Panc1 (cell line): ENCODE data around the gene CMIP. TPM values are rescaled to one million over a fixed set of nuclear protein-coding genes. Genes with fewer than 3 reads are reported as not detected.

Experiments used
- ATAC-seq: fragments of 200-7000 bp; cut with Tn5 transposase; 2 replicates; pipeline ENCODE4 v1.9.1; 2020; ENCODE audit warnings: mild to moderate bottlenecking, moderate library complexity
- BruUV-seq: library from RNA; stranded (reverse); fragments of 400-500 nt; replicated peaks from 2 replicates; lab custom pipeline; 2021; lab: Mats Ljungman, UMichigan
- CTCF ChIA-PET: fragments of 300-600 bp; sonication (Branson Sonifier 250); formaldehyde crosslinking; loops from one replicate; lab custom pipeline; 2022; ENCODE audit warnings: antibody characterized with exemption; lab: Charles Lee
- POLR2A ChIA-PET: fragments of 300-600 bp; sonication (Branson Sonifier 250); formaldehyde crosslinking; loops from one replicate; lab custom pipeline; 2022; ENCODE audit warnings: antibody characterized with exemption; lab: Charles Lee
- DNase-seq: peaks from one replicate; pipeline ENCODE4 v3.0.0-alpha.2; 2010; ENCODE audit warnings: low read depth, low spot score
- H3K27ac ChIP-seq: 2 replicates; pipeline ENCODE4 v1.5.1; 2011; ENCODE audit warnings: mild to moderate bottlenecking, low read length, inconsistent platforms
- H3K27me3 ChIP-seq: fragments of 200-500 bp; sonication (Bioruptor generic); 2 replicates; pipeline ENCODE4 v1.6.0; 2014; ENCODE audit warnings: low read length, inconsistent platforms; ENCODE audit not compliant: control insufficient read depth, insufficient read depth
- H3K36me3 ChIP-seq: fragments of 200-500 bp; sonication (Bioruptor generic); 2 replicates; pipeline ENCODE4 v1.5.1; 2014; ENCODE audit warnings: inconsistent platforms, mild to moderate bottlenecking, low read length, moderate library complexity; ENCODE audit not compliant: control insufficient read depth, insufficient read depth
- H3K4me1 ChIP-seq: 2 replicates; pipeline ENCODE4 v1.5.1; 2011; ENCODE audit warnings: inconsistent platforms, mild to moderate bottlenecking, low read length, moderate library complexity; ENCODE audit not compliant: control insufficient read depth, insufficient read depth
- H3K4me3 ChIP-seq, 2 experiments: 2 replicates each; pipeline ENCODE4 v1.5.1; 2011 to 2012; ENCODE audit warnings: low read depth in 2 of 2, low read length in 2 of 2, mild to moderate bottlenecking in 2 of 2, inconsistent platforms in 1 of 2, moderate library complexity in 1 of 2
- H3K9me3 ChIP-seq: fragments of 200-500 bp; sonication (Bioruptor generic); 2 replicates; pipeline ENCODE4 v1.5.1; 2014; ENCODE audit warnings: low read depth, mild to moderate bottlenecking, inconsistent platforms, low read length, moderate library complexity; ENCODE audit not compliant: control insufficient read depth, insufficient read depth
- CTCF ChIP-seq: fragments of 450-650 bp; IDR thresholded peaks from 2 replicates; pipeline ENCODE4 v1.5.1; 2017; ENCODE audit warnings: mild to moderate bottlenecking
- POLR2AphosphoS5 ChIP-seq: IDR thresholded peaks from 2 replicates; pipeline ENCODE4 v1.6.1; 2012; ENCODE audit warnings: mild to moderate bottlenecking, low read depth, low read length, moderate library complexity
- REST ChIP-seq, 2 experiments: IDR thresholded peaks; 2 replicates each; pipeline ENCODE4 v1.6.1; 2011 to 2012; ENCODE audit warnings: low read depth in 2 of 2, control low read depth in 1 of 2, low read length in 1 of 2, mild to moderate bottlenecking in 1 of 2, moderate library complexity in 1 of 2; ENCODE audit not compliant: insufficient read depth in 1 of 2
- SIN3A ChIP-seq: IDR thresholded peaks from 2 replicates; pipeline ENCODE4 v1.6.1; 2012; ENCODE audit warnings: low read depth, mild to moderate bottlenecking, low read length, moderate library complexity, borderline replicate concordance; ENCODE audit not compliant: insufficient read depth
- TCF7L2 ChIP-seq: IDR thresholded peaks from 2 replicates; pipeline ENCODE4 v1.6.1; 2011; ENCODE audit warnings: mild to moderate bottlenecking, low read depth, low read length, inconsistent platforms
- in situ Hi-C: cut with HindIII; loops from 2 replicates; pipeline ENCODE4 v1.10.0; 2016; ENCODE audit warnings: low sequenced_read_pairs, low pct_unique_long_range_greater_than_20kb
- intact Hi-C: fragments of 100-400 bp; cut with micrococcal nuclease; formaldehyde crosslinking; loops from one replicate; pipeline ENCODE4 v1.10.0; 2022; ENCODE audit not compliant: unreplicated experiment
- total RNA-seq: library from RNA; stranded (reverse); gene quantifications from one replicate; pipeline ENCODE4 v1.2.1, GENCODE V29; 2021; ENCODE audit not compliant: unreplicated experiment

The CMIP gene
- total RNA-seq, 1 experiment from 2014 or later: 49.7 TPM

GRCh38 chr16:81502396-81503070 lies 57.9 kb downstream of the CMIP start:
- Histone ChIP-seq H3K9me3 (no peaks in the 10 kb centered on the region), H3K4me3 (no peak overlapping the region), H3K36me3 (no peaks in the 10 kb centered on the region), H3K27ac (no peak overlapping the region), H3K27me3 (no peaks in the 10 kb centered on the region), H3K4me1 (peaks cover 26% of the 10 kb centered on the region)
- intact Hi-C loops (no loop called here), in situ Hi-C loops (no loop called here)
- ChIA-PET CTCF (no interaction called here), POLR2A (no interaction called here)
- TF ChIP-seq CTCF (no peak), SIN3A (no peak), TCF7L2 (no peak), REST (IDR thresholded peaks at IDR 0.05; ENCODE audit: insufficient read depth in 1 of 2, low read depth in 2 of 2, low read length in 1 of 2) (no peak), POLR2AphosphoS5 (no peak)
- no peak for DNase-seq
- no peak for ATAC-seq
- no TSS peak for BruUV-seq

- Histone ChIP-seq H3K27me3 (no peaks in the 10 kb centered on the region), H3K9me3 (no peaks in the 10 kb centered on the region), H3K4me3 (no peak overlapping the region), H3K36me3 (no peaks in the 10 kb centered on the region), H3K4me1 (peaks cover 27% of the 10 kb centered on the region), H3K27ac (peak overlapping the region; percentile 57)
- ChIA-PET POLR2A (no interaction called here), CTCF (no interaction called here)
- intact Hi-C loops (no loop called here), in situ Hi-C loops (no loop called here)
- no peak for DNase-seq
- peak; percentile 73 for ATAC-seq
- TF ChIP-seq TCF7L2: no peak
- no peak for TF ChIP-seq POLR2AphosphoS5
- no peak for TF ChIP-seq REST (IDR thresholded peaks at IDR 0.05; ENCODE audit: insufficient read depth in 1 of 2, low read depth in 2 of 2, low read length in 1 of 2)
- TF ChIP-seq CTCF: no peak
- no peak for TF ChIP-seq SIN3A
- no TSS peak for BruUV-seq
Measured at GRCh38 chr16:81505011-81505661, 60.5 kb downstream of the CMIP start.
